Measurements from ENCODE around the gene PLCB4.

PLCB4 gene

GRCh38 chr20:9185511-9185910 lies 116.6 kb downstream of the PLCB4 start:
- DNase-seq = no peak

- DNase-seq = no peak
Measured at GRCh38 chr20:9186396-9186795, 117.5 kb downstream of the PLCB4 start.

GRCh38 chr20:9195031-9195430 lies 126.1 kb downstream of the PLCB4 start:
- DNase-seq = no peak

GRCh38 chr20:9196110-9196509 lies 127.2 kb downstream of the PLCB4 start:
- DNase-seq = no peak

GRCh38 chr20:9198460-9198859 lies 129.6 kb downstream of the PLCB4 start:
- DNase-seq = no peak

- no peak for DNase-seq
Measured at GRCh38 chr20:9200196-9200595, 131.3 kb downstream of the PLCB4 start.

- DNase-seq = no peak
Measured at GRCh38 chr20:9200620-9201019, 131.7 kb downstream of the PLCB4 start.

GRCh38 chr20:9202420-9203080 lies 133.7 kb downstream of the PLCB4 start:
- DNase-seq = no peak

- DNase-seq = no peak
Measured at GRCh38 chr20:9203081-9203447, 134.2 kb downstream of the PLCB4 start.

- no peak for DNase-seq
Measured at GRCh38 chr20:9204979-9205378, 136.1 kb downstream of the PLCB4 start.

- no peak for DNase-seq
Measured at GRCh38 chr20:9206486-9206885, 137.6 kb downstream of the PLCB4 start.

- DNase-seq = no peak
Measured at GRCh38 chr20:9207253-9207652, 138.4 kb downstream of the PLCB4 start.

- no peak for DNase-seq
Measured at GRCh38 chr20:9210356-9210755, 141.5 kb downstream of the PLCB4 start.

GRCh38 chr20:9211016-9211760 lies 142.3 kb downstream of the PLCB4 start:
- DNase-seq = no peak

GRCh38 chr20:9212735-9213134 lies 143.8 kb downstream of the PLCB4 start:
- no peak for DNase-seq

- DNase-seq = no peak
Measured at GRCh38 chr20:9214685-9215084, 145.8 kb downstream of the PLCB4 start.

- DNase-seq = no peak
Measured at GRCh38 chr20:9215539-9215938, 146.7 kb downstream of the PLCB4 start.

- peak; percentile 11 to 44 for DNase-seq
Measured at GRCh38 chr20:9218531-9218961, 149.7 kb downstream of the PLCB4 start.

GRCh38 chr20:9220874-9221547 lies 152.1 kb downstream of the PLCB4 start:
- peak in 1 of 2 experiments; percentile 3 for DNase-seq

GRCh38 chr20:9223296-9223695 lies 154.4 kb downstream of the PLCB4 start:
- no peak for DNase-seq

- DNase-seq = no peak
Measured at GRCh38 chr20:9225879-9226278, 157.0 kb downstream of the PLCB4 start.

- DNase-seq = no peak
Measured at GRCh38 chr20:9227896-9228615, 159.2 kb downstream of the PLCB4 start.

GRCh38 chr20:9228774-9229450 lies 160.0 kb downstream of the PLCB4 start:
- no peak for DNase-seq
